H1 (cell line): ENCODE results near the gene FNIP2.

Experiments used
- BCL11A ChIP-seq, 2 experiments: IDR thresholded peaks; one replicate each; pipeline ENCODE4 v1.6.1; 2011; ENCODE audit warnings: low read depth in 2 of 2, low read length in 2 of 2, mild to moderate bottlenecking in 2 of 2
- CHD1 ChIP-seq: IDR thresholded peaks from 2 replicates; pipeline ENCODE4 v1.6.1; 2012; ENCODE audit warnings: low read depth, low read length, improper control_type of control experiment
- CTCF ChIP-seq, 3 experiments: IDR thresholded peaks; 1 replicate in 2 of 3; 2 replicates in 1 of 3; pipeline versions ENCODE4 v1.5.1 to v1.6.1; 2011; ENCODE audit warnings: low read length in 3 of 3, mild to moderate bottlenecking in 3 of 3, inconsistent platforms in 2 of 3, low read depth in 1 of 3, moderate library complexity in 1 of 3; ENCODE audit not compliant: insufficient read depth in 1 of 3; ENCODE audit errors: control extremely low read depth in 1 of 3
- EZH2 ChIP-seq: fragments of 200-600 bp; sonication (generic); IDR thresholded peaks from 2 replicates; pipeline ENCODE4 v1.7.1; 2012; ENCODE audit warnings: low read depth, mild to moderate bottlenecking, moderate library complexity, low read length, inconsistent platforms; ENCODE audit not compliant: severe bottlenecking
- KDM1A ChIP-seq: fragments of 200-600, 300-600 bp; sonication (generic); IDR thresholded peaks from 2 replicates; pipeline ENCODE4 v1.7.1; 2016; ENCODE audit warnings: mild to moderate bottlenecking, low read length, borderline replicate concordance
- RBBP5 ChIP-seq: IDR thresholded peaks from 2 replicates; pipeline ENCODE4 v1.7.1; 2012; ENCODE audit warnings: low read depth, mild to moderate bottlenecking, inconsistent platforms, low read length, moderate library complexity, borderline replicate concordance
- SAP30 ChIP-seq: fragments of 300-600 bp; sonication (generic); IDR thresholded peaks from 2 replicates; pipeline ENCODE4 v1.7.1; 2012; ENCODE audit warnings: low read length, moderate library complexity, mild to moderate bottlenecking, inconsistent platforms; ENCODE audit not compliant: insufficient read depth, insufficient replicate concordance
- SIRT6 ChIP-seq: IDR thresholded peaks from one replicate; pipeline ENCODE4 v1.7.1; 2012; ENCODE audit warnings: low read length, inconsistent platforms
- TAF7 ChIP-seq: optimal IDR thresholded peaks from 2 replicates; pipeline ENCODE3; 2011; ENCODE audit warnings: low read depth, mild to moderate bottlenecking, inconsistent platforms, low read length, moderate library complexity, borderline replicate concordance

GRCh38 chr4:158762553-158762952 lies 6.3 kb upstream of the FNIP2 start:
- TF ChIP-seq CHD1 (no peak), RBBP5 (no peak), EZH2 (no peak), CTCF (IDR thresholded peaks at IDR 0.05; ENCODE audit: control extremely low read depth in 1 of 3, insufficient read depth in 1 of 3, low read depth in 1 of 3, low read length in 3 of 3) (no peak), TAF7 (no peak), SIRT6 (no peak), KDM1A (no peak), SAP30 (no peak), BCL11A (IDR thresholded peaks at IDR 0.05; ENCODE audit: low read depth in 2 of 2, low read length in 2 of 2) (no peak)
